H1 (cell line): ENCODE data around the gene ASCL1. TPM values are rescaled to one million over a fixed set of nuclear protein-coding genes. Genes with fewer than 3 reads are reported as not detected.

Experiments used
- CTCF ChIA-PET: fragments of 300-600 bp; sonication (Branson Sonifier 250); formaldehyde crosslinking; loops from one replicate; lab custom pipeline; 2021; ENCODE audit not compliant: partially characterized antibody; lab: Charles Lee
- POLR2A ChIA-PET: fragments of 300-600 bp; sonication (Branson Sonifier 250); formaldehyde crosslinking; loops from one replicate; lab custom pipeline; 2021; ENCODE audit warnings: inconsistent platforms; ENCODE audit not compliant: partially characterized antibody; lab: Charles Lee
- DNase-seq, 2 experiments: peaks; one replicate each; pipeline versions ENCODE4 v3.0.0 to v3.0.0-alpha.2; 2010 to 2022; ENCODE audit warnings: low spot score in 2 of 2, low read depth in 1 of 2, mixed read lengths in 1 of 2
- FAIRE-seq: peaks from 2 replicates; lab custom pipeline; 2011; peaks lifted over from hg19 to GRCh38; lab: Jason Lieb, UNC
- H2AFZ ChIP-seq: 2 replicates; pipeline ENCODE4 v1.8.1; 2012; ENCODE audit warnings: low read length, inconsistent platforms
- H2AK5ac ChIP-seq: 2 replicates; pipeline ENCODE4 v1.6.1; 2013; ENCODE audit warnings: low read depth, low read length
- H2BK120ac ChIP-seq: replicated peaks from 2 replicates; pipeline ENCODE3; 2013; ENCODE audit warnings: low read depth, low read length, inconsistent platforms
- H2BK12ac ChIP-seq: 2 replicates; pipeline ENCODE4 v1.6.1; 2013; ENCODE audit warnings: low read depth, low read length
- H2BK15ac ChIP-seq: 2 replicates; pipeline ENCODE4 v1.6.1; 2013; ENCODE audit warnings: low read length
- H2BK20ac ChIP-seq: 2 replicates; pipeline ENCODE4 v1.6.1; 2013; ENCODE audit warnings: low read length
- H2BK5ac ChIP-seq: 2 replicates; pipeline ENCODE4 v1.6.1; 2013; ENCODE audit warnings: low read depth, low read length
- H3K14ac ChIP-seq: 2 replicates; pipeline ENCODE4 v1.6.1; 2013; ENCODE audit warnings: inconsistent platforms; ENCODE audit not compliant: insufficient read length
- H3K18ac ChIP-seq: 2 replicates; pipeline ENCODE4 v1.6.1; 2013; ENCODE audit warnings: low read length; ENCODE audit errors: extremely low read depth
- H3K23ac ChIP-seq: 2 replicates; pipeline ENCODE4 v1.6.1; 2013; ENCODE audit warnings: inconsistent platforms; ENCODE audit not compliant: insufficient read length
- H3K23me2 ChIP-seq: 2 replicates; pipeline ENCODE4 v1.6.1; 2013; ENCODE audit warnings: low read depth, low read length
- H3K27ac ChIP-seq: 2 replicates; pipeline ENCODE4 v1.6.1; 2011; ENCODE audit warnings: low read depth, low read length, inconsistent platforms
- H3K27me3 ChIP-seq, 4 experiments: replicated peaks in 1 of 4; 1 replicate in 1 of 4; 2 replicates in 3 of 4; pipeline versions ENCODE4 v1.6.1 to v1.8.1; 2011 to 2013; ENCODE audit warnings: low read length in 3 of 4, mild to moderate bottlenecking in 3 of 4, inconsistent platforms in 2 of 4, mixed read lengths in 2 of 4, moderate library complexity in 1 of 4; ENCODE audit not compliant: control insufficient read depth in 3 of 4, insufficient read depth in 3 of 4; ENCODE audit errors: extremely low read depth in 1 of 4
- H3K36me3 ChIP-seq, 4 experiments: 2 replicates each; pipeline versions ENCODE4 v1.6.1 to v1.8.1; 2011 to 2013; ENCODE audit warnings: mild to moderate bottlenecking in 4 of 4, low read length in 3 of 4, moderate library complexity in 2 of 4, control low read depth in 1 of 4, inconsistent platforms in 1 of 4; ENCODE audit not compliant: insufficient read depth in 4 of 4, control insufficient read depth in 2 of 4
- H3K4ac ChIP-seq: replicated peaks from 2 replicates; pipeline ENCODE3; 2013; ENCODE audit warnings: low read length, low read depth, mixed read lengths, inconsistent platforms; ENCODE audit not compliant: insufficient read length
- H3K4me1 ChIP-seq, 4 experiments: replicated peaks in 1 of 4; 1 replicate in 1 of 4; 2 replicates in 3 of 4; pipeline versions ENCODE4 v1.6.1 to v1.8.1; 2011 to 2013; ENCODE audit warnings: low read length in 3 of 4, inconsistent platforms in 2 of 4, mixed read lengths in 1 of 4; ENCODE audit not compliant: insufficient read depth in 4 of 4, control insufficient read depth in 3 of 4
- H3K4me2 ChIP-seq, 2 experiments: 2 replicates each; pipeline versions ENCODE4 v1.6.1 to v1.8.1; 2011 to 2013; ENCODE audit warnings: low read depth in 2 of 2, low read length in 2 of 2, control low read depth in 1 of 2, inconsistent platforms in 1 of 2, mild to moderate bottlenecking in 1 of 2; ENCODE audit not compliant: insufficient read depth in 1 of 2
- H3K4me3 ChIP-seq, 4 experiments: fragments of 200-600, 300-600 bp in 1 of 4; sonication (generic), shearing (Covaris generic), sonication (Bioruptor Twin) in 1 of 4; 2 replicates each; pipeline versions ENCODE4 v1.5.1 to v1.8.1; 2011 to 2016; ENCODE audit warnings: low read length in 4 of 4, low read depth in 3 of 4, control low read depth in 2 of 4, inconsistent platforms in 2 of 4, mild to moderate bottlenecking in 2 of 4, mixed read lengths in 1 of 4, moderate library complexity in 1 of 4; ENCODE audit not compliant: insufficient read depth in 2 of 4; ENCODE audit errors: extremely low read depth in 1 of 4
- H3K56ac ChIP-seq: replicated peaks from 2 replicates; pipeline ENCODE3; 2013; ENCODE audit warnings: low read depth, mild to moderate bottlenecking, mixed read lengths, low read length, inconsistent platforms; ENCODE audit not compliant: insufficient read length
- H3K79me1 ChIP-seq: 2 replicates; pipeline ENCODE4 v1.6.1; 2013; ENCODE audit warnings: low read depth, low read length, control low read depth
- H3K79me2 ChIP-seq, 2 experiments: 2 replicates each; pipeline versions ENCODE4 v1.6.1 to v1.8.1; 2012 to 2013; ENCODE audit warnings: low read length in 2 of 2, mild to moderate bottlenecking in 2 of 2, inconsistent platforms in 1 of 2; ENCODE audit not compliant: insufficient read depth in 2 of 2, control insufficient read depth in 1 of 2
- H3K9ac ChIP-seq, 4 experiments: replicated peaks in 1 of 4; 1 replicate in 1 of 4; 2 replicates in 3 of 4; pipeline versions ENCODE4 v1.6.1 to v1.8.1; 2011 to 2013; ENCODE audit warnings: low read depth in 3 of 4, low read length in 3 of 4, control low read depth in 2 of 4, mild to moderate bottlenecking in 2 of 4, moderate library complexity in 2 of 4, inconsistent platforms in 1 of 4; ENCODE audit errors: extremely low read depth in 1 of 4
- H3K9me3 ChIP-seq, 2 experiments: 2 replicates each; pipeline versions ENCODE4 v1.6.1 to v1.8.1; 2012 to 2013; ENCODE audit warnings: mild to moderate bottlenecking in 2 of 2, moderate library complexity in 2 of 2, control low read depth in 1 of 2, inconsistent platforms in 1 of 2, low read depth in 1 of 2, low read length in 1 of 2, mixed read lengths in 1 of 2; ENCODE audit not compliant: insufficient read depth in 2 of 2
- H4K20me1 ChIP-seq, 2 experiments: replicated peaks in 1 of 2; 2 replicates each; pipeline versions ENCODE3 to v1.8.1; 2011 to 2013; ENCODE audit warnings: inconsistent platforms in 2 of 2, low read length in 2 of 2, mild to moderate bottlenecking in 1 of 2; ENCODE audit not compliant: insufficient read depth in 2 of 2, control insufficient read depth in 1 of 2
- H4K5ac ChIP-seq: 2 replicates; pipeline ENCODE4 v1.6.1; 2013; ENCODE audit warnings: low read length, low read depth, mixed read lengths, inconsistent platforms; ENCODE audit not compliant: insufficient read length
- H4K8ac ChIP-seq: 2 replicates; pipeline ENCODE4 v1.8.0; 2013; ENCODE audit warnings: mild to moderate bottlenecking, moderate library complexity, low read length, inconsistent platforms; ENCODE audit not compliant: insufficient read depth; ENCODE audit errors: extremely low read depth
- H4K91ac ChIP-seq: replicated peaks from 2 replicates; pipeline ENCODE3; 2013; ENCODE audit warnings: low read length, mixed read lengths, inconsistent platforms; ENCODE audit not compliant: insufficient read length
- CBX5 ChIP-seq: fragments of 300-800, 300-1000 bp; sonication (generic); IDR thresholded peaks from 2 replicates; pipeline ENCODE4 v1.7.1; 2016; ENCODE audit warnings: antibody characterized with exemption, low read length, low read depth
- CBX8 ChIP-seq: fragments of 300-800, 300-1000 bp; sonication (generic); IDR thresholded peaks from 2 replicates; pipeline ENCODE4 v1.7.1; 2016; ENCODE audit warnings: low read depth, low read length, borderline replicate concordance
- CEBPB ChIP-seq: IDR thresholded peaks from 2 replicates; pipeline ENCODE4 v1.6.1; 2012; ENCODE audit warnings: low read depth, low read length
- EP300 ChIP-seq, 2 experiments: IDR thresholded peaks; 1 replicate in 1 of 2; 2 replicates in 1 of 2; pipeline ENCODE4 v1.6.1; 2011 to 2012; ENCODE audit warnings: low read depth in 2 of 2, low read length in 2 of 2, mild to moderate bottlenecking in 2 of 2, borderline replicate concordance in 1 of 2, inconsistent platforms in 1 of 2, moderate library complexity in 1 of 2
- FOSL1 ChIP-seq: IDR thresholded peaks from 2 replicates; pipeline ENCODE4 v1.6.1; 2011; ENCODE audit warnings: mild to moderate bottlenecking, low read depth, low read length, moderate library complexity; ENCODE audit not compliant: insufficient read depth
- NRF1 ChIP-seq: IDR thresholded peaks from 2 replicates; pipeline ENCODE4 v1.6.1; 2011; ENCODE audit warnings: mild to moderate bottlenecking, low read depth, low read length, improper control_type of control experiment
- POLR2AphosphoS5 ChIP-seq: IDR thresholded peaks from 2 replicates; pipeline ENCODE4 v1.6.1; 2011; ENCODE audit warnings: low read depth, low read length
- RNF2 ChIP-seq: fragments of 200-900, 300-1000 bp; sonication (generic); IDR thresholded peaks from 2 replicates; pipeline ENCODE4 v1.7.1; 2016; ENCODE audit warnings: borderline replicate concordance, low read depth, mild to moderate bottlenecking, antibody characterized with exemption, low read length; ENCODE audit not compliant: poor library complexity, severe bottlenecking; ENCODE audit errors: missing control alignments
- RXRA ChIP-seq: IDR thresholded peaks from 2 replicates; pipeline ENCODE4 v1.6.1; 2011; ENCODE audit warnings: low read depth, mild to moderate bottlenecking, low read length, moderate library complexity; ENCODE audit not compliant: insufficient read depth
- SIRT6 ChIP-seq: IDR thresholded peaks from one replicate; pipeline ENCODE4 v1.7.1; 2012; ENCODE audit warnings: low read length, inconsistent platforms
- SP2 ChIP-seq: IDR thresholded peaks from 2 replicates; pipeline ENCODE4 v1.6.1; 2012; ENCODE audit warnings: mild to moderate bottlenecking, low read length, inconsistent platforms
- TCF12 ChIP-seq: IDR thresholded peaks from 2 replicates; pipeline ENCODE4 v1.6.1; 2011; ENCODE audit warnings: low read depth, mild to moderate bottlenecking, low read length
- YY1 ChIP-seq: IDR thresholded peaks from 2 replicates; pipeline ENCODE4 v1.6.1; 2011; ENCODE audit warnings: low read depth, mild to moderate bottlenecking, low read length
- WGBS, 2 experiments: shearing (Covaris generic) in 1 of 2; methylation state at CpG; one replicate each; pipeline versions ENCODE4 v1.1.6 to v1.1.7; 2013 to 2015; ENCODE audit warnings: low lambda C conversion rate in 2 of 2, mixed read lengths in 2 of 2, inconsistent platforms in 1 of 2, low coverage in 1 of 2, missing lambda C conversion rate in 1 of 2; ENCODE audit not compliant: insufficient replicate concordance in 2 of 2, insufficient coverage in 1 of 2, insufficient read length in 1 of 2; ENCODE audit errors: extremely low coverage in 1 of 2, missing lambda C conversion rate in 1 of 2; 5-methylcytosine and 5-hydroxymethylcytosine counted together
- polyA plus RNA-seq, 7 experiments: library from polyadenylated mRNA; depleted of rRNA in 3 of 7; stranded (reverse) in 5 of 7; unstranded in 2 of 7; fragments of >200 nt in 5 of 7; fragments of 200-250 nt in 2 of 7; gene quantifications; 1 replicate in 5 of 7; 2 replicates in 1 of 7; 4 replicates in 1 of 7; pipeline versions ENCODE4 v1.2.1 to v1.2.3, GENCODE V29; 2011 to 2013; ENCODE audit warnings: missing spikeins in 2 of 7, mixed read lengths in 2 of 7
- total RNA-seq: library from RNA; stranded (reverse); fragmentation: NEBNext Ultra II Directional; extraction: Animal tissue kit (Norgen Biotek cat#: 25700); gene quantifications from 2 replicates; pipeline ENCODE4 v1.2.1, GENCODE V29; 2021

The ASCL1 gene
- total and polyA plus RNA-seq, 2 of the 8 experiments (the other 6 are each of a cell fraction or from before 2014, with no cell fraction given): 0.12 TPM; not detected in 1

- DNase-seq (no peak), FAIRE-seq (no peak)
- ChIA-PET CTCF (interaction anchor here (1.5 kb wide), 1 partner anchor 10 kb away, joined by 6 read pairs; no protein-coding TSS in a partner anchor), POLR2A (no interaction called here)
- Histone ChIP-seq H2BK5ac (no peak overlapping the region), H3K56ac (no peak overlapping the region), H4K20me1 (peaks cover 10 to 22% of the 10 kb centered on the region in 2 experiments), H3K9ac (no peak overlapping the region), H3K27me3 (peaks cover 86 to 99% (median 96%) of the 10 kb centered on the region in 4 experiments), H3K23ac (no peak overlapping the region), H2BK15ac (no peak overlapping the region), H2BK120ac (no peak overlapping the region), H3K4me2 (no peak overlapping the region), H3K4me1 (peaks cover 9 to 28% (median 13%) of the 10 kb centered on the region in 4 experiments), H3K4ac (no peak overlapping the region), H3K18ac (no peak overlapping the region), H3K36me3 (peaks cover 0 to 4% (median 0%) of the 10 kb centered on the region in 4 experiments; a peak in 1 of 8 replicates), H3K9me3 (no peaks in the 10 kb centered on the region), H2AK5ac (no peak overlapping the region), H2BK12ac (no peak overlapping the region), H2BK20ac (no peak overlapping the region), H3K27ac (no peak overlapping the region), H4K5ac (no peak overlapping the region), H4K91ac (no peak overlapping the region), H3K79me2 (no peaks in the 10 kb centered on the region), H2AFZ (no peak overlapping the region), H4K8ac (no peak overlapping the region), H3K79me1 (no peaks in the 10 kb centered on the region), H3K23me2 (peaks cover 24% of the 10 kb centered on the region; the same call in 1 of the 2 replicates), H3K4me3 (no peak overlapping the region), H3K14ac (no peak overlapping the region)
- TF ChIP-seq TCF12 (no peak), SP2 (no peak), NRF1 (no peak), CEBPB (no peak), EP300 (IDR thresholded peaks at IDR 0.05; ENCODE audit: borderline replicate concordance in 1 of 2, low read depth in 2 of 2, low read length in 2 of 2) (no peak), CBX8 (no peak), RNF2 (no peak), SIRT6 (no peak), FOSL1 (no peak), YY1 (no peak), POLR2AphosphoS5 (no peak), CBX5 (no peak), RXRA (no peak)
- 50% methylated on average over 1 of the region's 1 CpG; no CpG with 5 or more reads in 1 of the 2 experiments for WGBS, 2 experiments
Observed at GRCh38 chr12:102954134-102954533, 3.3 kb upstream of the ASCL1 start.
